ENCODE data around the gene PSMG4.

GRCh38 chr6:3252861-3253596 is 5.7 kb upstream of the PSMG4 start:
- TF ChIP-seq CTCF (IDR thresholded peaks at IDR 0.05; ENCODE audit: low read depth, low read length), result no peak
- TF ChIP-seq POLR2A (IDR thresholded peaks at IDR 0.05; ENCODE audit: extremely low read depth, insufficient read length), result no peak
- TF ChIP-seq MAX (IDR thresholded peaks at IDR 0.05; ENCODE audit: low read depth, low read length), result no peak

Measured in NB4 (cell line).